HEK293 (cell line): ENCODE data around the gene RAB36.

ENCODE experiments used
- PRDM4 ChIP-seq: fragments of 450-650 bp; formaldehyde crosslinking; IDR thresholded peaks from 2 replicates; pipeline ENCODE4 v1.5.1; 2017; ENCODE audit warnings: missing biosample characterization, missing genetic modification characterization
- SP2 ChIP-seq: fragments of 450-650 bp; formaldehyde crosslinking; IDR thresholded peaks from 2 replicates; pipeline ENCODE4 v1.5.1; 2016; ENCODE audit warnings: missing biosample characterization, missing genetic modification characterization
- YY1 ChIP-seq: fragments of 450-650 bp; formaldehyde crosslinking; IDR thresholded peaks from 2 replicates; pipeline ENCODE4 v1.5.1; 2018; ENCODE audit warnings: missing biosample characterization, missing genetic modification characterization
- ZNF132 ChIP-seq: fragments of 450-650 bp; formaldehyde crosslinking; IDR thresholded peaks from 2 replicates; pipeline ENCODE4 v1.5.1; 2017; ENCODE audit warnings: missing biosample characterization, missing genetic modification characterization, borderline replicate concordance
- ZNF311 ChIP-seq: fragments of 450-650 bp; formaldehyde crosslinking; IDR thresholded peaks from 2 replicates; pipeline ENCODE4 v1.5.1; 2017; ENCODE audit warnings: missing biosample characterization, missing genetic modification characterization, borderline replicate concordance
- ZNF426 ChIP-seq: fragments of 450-650 bp; formaldehyde crosslinking; IDR thresholded peaks from 2 replicates; pipeline ENCODE4 v1.5.1; 2017; ENCODE audit warnings: missing biosample characterization, missing genetic modification characterization, mild to moderate bottlenecking, inconsistent platforms, moderate library complexity
- ZNF785 ChIP-seq: fragments of 450-650 bp; formaldehyde crosslinking; IDR thresholded peaks from 2 replicates; pipeline ENCODE4 v1.5.1; 2016; ENCODE audit warnings: missing biosample characterization, missing genetic modification characterization
- TF ChIP-seq, protein P1 (sequence below): fragments of 450-650 bp; formaldehyde crosslinking; IDR thresholded peaks from 2 replicates; pipeline ENCODE4 v1.5.1; 2016; ENCODE audit warnings: missing biosample characterization, missing genetic modification characterization
- TF ChIP-seq, protein P2 (sequence below): fragments of 450-650 bp; formaldehyde crosslinking; IDR thresholded peaks from 2 replicates; pipeline ENCODE4 v1.5.1; 2016; ENCODE audit warnings: missing biosample characterization, missing genetic modification characterization, low read depth

DNA sequence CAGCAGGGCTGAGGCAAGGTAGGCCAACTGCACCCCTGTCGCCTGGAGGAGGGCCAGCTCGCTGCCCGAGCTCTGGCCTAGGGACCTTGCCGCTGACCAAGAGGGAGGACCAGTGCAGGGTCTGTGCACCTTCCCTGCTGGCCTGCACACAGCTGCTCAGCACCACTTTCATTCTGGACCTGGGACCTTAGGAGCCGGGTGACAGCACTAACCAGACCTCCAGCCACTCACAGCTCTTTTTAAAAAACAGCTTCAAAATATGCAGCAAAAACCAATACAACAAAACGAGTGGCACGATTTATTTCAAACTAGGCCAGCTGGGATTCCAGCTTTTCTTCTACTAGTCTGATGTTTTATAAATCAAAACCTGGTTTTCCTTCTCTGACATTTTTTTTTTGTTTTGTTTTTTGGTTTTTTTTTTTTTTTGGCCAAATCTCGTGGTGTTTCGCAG lies 21.4 kb upstream of the RAB36 start:
- TF ChIP-seq YY1 (tag by site-specific recombination) (no peak), PRDM4 (tag by site-specific recombination) (no peak), ZNF132 (no peak), ZNF311 (tag by site-specific recombination) (no peak), ZNF785 (tag by site-specific recombination) (no peak), SP2 (tag by site-specific recombination) (no peak), ZNF426 (tag by site-specific recombination) (no peak)
- TF ChIP-seq, protein P1, sequence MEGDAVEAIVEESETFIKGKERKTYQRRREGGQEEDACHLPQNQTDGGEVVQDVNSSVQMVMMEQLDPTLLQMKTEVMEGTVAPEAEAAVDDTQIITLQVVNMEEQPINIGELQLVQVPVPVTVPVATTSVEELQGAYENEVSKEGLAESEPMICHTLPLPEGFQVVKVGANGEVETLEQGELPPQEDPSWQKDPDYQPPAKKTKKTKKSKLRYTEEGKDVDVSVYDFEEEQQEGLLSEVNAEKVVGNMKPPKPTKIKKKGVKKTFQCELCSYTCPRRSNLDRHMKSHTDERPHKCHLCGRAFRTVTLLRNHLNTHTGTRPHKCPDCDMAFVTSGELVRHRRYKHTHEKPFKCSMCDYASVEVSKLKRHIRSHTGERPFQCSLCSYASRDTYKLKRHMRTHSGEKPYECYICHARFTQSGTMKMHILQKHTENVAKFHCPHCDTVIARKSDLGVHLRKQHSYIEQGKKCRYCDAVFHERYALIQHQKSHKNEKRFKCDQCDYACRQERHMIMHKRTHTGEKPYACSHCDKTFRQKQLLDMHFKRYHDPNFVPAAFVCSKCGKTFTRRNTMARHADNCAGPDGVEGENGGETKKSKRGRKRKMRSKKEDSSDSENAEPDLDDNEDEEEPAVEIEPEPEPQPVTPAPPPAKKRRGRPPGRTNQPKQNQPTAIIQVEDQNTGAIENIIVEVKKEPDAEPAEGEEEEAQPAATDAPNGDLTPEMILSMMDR (tag by site-specific recombination) = no peak
- TF ChIP-seq, protein P2, sequence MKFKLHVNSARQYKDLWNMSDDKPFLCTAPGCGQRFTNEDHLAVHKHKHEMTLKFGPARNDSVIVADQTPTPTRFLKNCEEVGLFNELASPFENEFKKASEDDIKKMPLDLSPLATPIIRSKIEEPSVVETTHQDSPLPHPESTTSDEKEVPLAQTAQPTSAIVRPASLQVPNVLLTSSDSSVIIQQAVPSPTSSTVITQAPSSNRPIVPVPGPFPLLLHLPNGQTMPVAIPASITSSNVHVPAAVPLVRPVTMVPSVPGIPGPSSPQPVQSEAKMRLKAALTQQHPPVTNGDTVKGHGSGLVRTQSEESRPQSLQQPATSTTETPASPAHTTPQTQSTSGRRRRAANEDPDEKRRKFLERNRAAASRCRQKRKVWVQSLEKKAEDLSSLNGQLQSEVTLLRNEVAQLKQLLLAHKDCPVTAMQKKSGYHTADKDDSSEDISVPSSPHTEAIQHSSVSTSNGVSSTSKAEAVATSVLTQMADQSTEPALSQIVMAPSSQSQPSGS = no peak
